ENCODE data around the gene GNAQ. TPM values are rescaled to one million over a fixed set of nuclear protein-coding genes. Genes with fewer than 3 reads are reported as not detected.
"Not testable (repeated sequence)": the region's sequence is repeated elsewhere in the genome, so short reads cannot be mapped to it uniquely, and the experiment has no call there.

The GNAQ gene
- polyA plus RNA-seq, 1 donor: 29.4 TPM

DNA sequence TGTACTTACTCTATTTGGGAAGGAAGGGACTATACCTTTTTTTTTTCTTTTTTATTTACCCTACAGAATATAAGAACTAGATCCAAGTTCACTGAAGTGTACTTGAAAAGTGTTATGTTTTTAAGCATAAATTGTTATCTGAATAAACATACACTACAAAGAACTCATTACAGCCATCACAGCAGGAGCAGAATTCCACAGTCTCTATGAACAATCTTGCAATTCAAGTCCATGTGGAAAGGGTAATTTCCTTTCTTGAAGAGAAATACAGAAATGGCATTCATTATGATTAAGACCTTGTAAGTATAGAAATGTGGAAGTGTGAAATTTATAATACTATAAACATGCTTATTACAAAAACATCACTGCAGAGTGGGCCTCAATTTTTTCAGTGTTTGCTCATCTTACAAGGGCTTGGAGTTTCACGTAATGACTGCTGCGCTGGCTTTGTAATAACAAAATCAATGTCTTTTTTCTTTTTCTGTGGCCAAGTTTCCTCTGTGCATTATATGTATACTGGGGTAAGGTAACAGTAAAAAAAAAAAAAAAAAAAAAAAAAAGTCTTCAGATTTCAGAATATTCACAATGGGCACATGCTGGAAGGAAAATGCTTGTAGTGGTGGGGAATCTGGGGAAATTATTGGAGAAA, 306.4 kb downstream of the GNAQ start:
- no peak for DNase-seq

DNA sequence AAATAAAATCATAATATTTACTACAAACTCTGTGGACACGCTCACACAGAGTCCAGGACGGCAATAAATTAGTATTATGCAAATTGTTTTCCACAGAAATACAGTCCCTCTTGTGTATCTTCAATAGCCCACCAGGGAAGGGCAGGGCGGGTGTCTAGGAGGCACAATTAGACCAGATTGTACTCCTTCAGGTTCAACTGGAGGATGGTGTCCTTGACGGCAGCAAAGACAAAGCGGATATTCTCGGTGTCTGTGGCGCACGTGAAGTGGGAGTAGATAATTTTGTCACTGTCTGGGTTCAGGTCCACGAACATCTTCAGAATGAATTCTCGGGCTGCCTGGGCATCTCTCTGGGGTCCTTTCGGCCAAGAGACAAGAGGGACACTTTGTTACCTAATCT, 310.5 kb downstream of the GNAQ start:
- not testable (repeated sequence) for DNase-seq

DNA sequence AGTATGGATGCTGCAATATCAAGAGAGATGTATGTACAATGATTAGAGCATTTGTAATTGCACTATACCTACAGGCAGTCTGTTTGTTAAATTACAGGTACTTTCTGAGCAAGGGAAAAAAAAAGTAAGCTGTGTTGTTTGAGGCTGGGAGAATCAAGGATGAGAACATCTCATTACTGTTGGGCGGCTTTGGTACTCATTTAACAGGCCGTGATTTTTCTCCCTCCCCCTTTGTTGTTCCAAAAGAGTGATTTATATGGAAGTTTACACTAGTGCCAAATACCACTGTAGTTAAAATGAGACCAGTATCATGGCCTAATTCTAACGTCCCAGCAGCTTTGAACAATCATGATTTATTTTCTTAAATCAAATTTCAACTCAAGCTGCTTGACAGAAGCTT, 312.3 kb downstream of the GNAQ start:
- DNase-seq: no peak

DNA sequence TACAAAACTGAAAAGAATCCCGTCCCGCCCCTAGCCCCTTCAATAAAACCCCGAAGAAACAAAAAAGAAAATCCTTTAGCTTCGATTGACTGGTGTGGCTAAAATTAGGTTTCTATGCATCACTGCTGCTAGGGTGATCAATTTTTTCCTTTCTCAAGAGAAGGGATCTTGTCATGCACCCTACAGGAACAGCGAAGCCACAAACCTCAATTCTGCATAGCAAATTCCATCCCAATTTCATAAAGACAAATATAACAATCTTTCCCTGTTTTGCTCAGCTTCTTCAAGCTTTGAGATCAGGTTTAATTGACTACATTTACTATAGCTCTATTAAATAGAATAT, 313.3 kb downstream of the GNAQ start:
- not testable (repeated sequence) for DNase-seq

DNA sequence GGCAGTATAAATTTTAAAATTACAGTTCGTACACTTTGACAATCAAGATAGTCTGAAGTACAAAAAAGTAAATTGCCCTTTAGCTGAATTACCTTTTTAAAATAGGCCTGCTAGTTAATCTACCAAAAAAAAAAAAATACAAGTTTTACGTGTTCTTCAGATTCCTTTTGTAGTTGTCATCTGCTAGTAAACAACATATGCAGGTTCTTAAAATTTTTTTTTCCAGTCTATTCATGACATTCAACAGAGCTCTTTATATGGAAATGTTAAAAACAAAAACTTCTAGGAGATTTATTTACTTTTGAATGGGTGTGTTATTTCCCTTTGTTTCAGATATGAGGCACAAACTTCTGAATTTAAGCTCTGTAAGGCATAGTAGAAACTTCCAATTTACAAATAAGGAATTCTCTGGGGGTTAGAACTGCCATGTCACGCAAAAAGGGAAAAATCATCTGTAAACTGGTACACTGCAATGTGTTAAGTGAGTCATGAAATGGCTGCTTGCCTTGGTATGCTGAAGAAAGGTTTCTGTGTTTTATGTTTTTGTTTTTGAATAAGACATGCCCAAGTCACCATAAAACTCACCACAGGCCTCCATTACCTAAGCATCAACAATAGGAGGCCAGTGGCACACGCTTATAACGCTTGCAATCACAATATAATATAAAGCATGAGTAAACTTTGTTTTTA, 313.9 kb downstream of the GNAQ start:
- not testable (repeated sequence) for DNase-seq

DNA sequence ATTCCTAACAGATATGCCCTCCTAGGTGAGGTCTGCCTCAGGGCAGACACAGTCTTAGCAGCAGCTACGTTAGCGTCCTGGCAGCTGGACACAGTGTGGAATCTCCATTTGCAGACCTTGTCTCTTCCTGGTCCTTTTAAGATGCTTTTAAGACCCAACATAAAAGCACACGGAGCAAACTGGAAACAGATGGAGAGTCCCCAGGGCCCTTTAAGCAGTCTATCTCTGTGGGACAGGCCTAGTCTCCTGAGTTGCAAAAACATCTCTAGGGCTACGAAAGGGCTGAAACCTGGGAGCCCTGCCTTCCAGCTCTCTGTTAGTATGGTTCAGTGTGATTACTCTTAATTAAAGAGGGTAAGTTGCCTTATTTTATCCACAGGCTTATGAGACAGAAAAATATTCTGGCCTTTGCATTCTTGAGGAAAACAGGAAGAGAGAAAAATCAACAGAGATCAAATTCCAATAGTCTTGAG, 317.5 kb downstream of the GNAQ start:
- no peak for DNase-seq

DNA sequence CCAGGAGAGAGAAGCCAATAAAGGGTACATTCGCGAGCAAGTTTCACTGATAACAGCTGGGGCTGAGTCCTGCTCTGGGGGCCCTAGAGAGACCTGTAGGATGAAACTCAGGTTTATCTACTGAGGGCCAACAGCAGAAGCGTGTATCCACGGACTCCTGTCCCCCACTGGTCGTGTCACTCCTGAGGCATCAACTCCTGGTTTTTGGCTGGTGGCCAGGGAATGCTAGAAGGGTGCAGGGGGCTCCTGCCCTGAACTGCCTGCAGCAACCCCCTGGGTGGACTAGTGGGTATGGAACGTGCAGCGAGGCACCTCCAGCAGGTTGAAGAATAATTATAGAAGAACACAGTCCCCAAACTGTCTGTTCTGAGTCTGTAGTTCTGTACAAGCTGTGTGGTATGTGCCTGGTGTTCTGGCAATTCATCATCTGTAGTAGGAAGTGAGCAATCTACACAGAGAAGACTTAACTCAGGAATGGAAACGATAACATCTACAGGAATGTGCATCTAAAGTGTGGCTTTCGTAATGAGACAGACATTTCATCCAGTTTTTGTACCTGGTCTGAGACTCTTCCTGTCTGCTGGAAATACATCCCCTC, 319.0 kb downstream of the GNAQ start:
- DNase-seq: no peak

DNA sequence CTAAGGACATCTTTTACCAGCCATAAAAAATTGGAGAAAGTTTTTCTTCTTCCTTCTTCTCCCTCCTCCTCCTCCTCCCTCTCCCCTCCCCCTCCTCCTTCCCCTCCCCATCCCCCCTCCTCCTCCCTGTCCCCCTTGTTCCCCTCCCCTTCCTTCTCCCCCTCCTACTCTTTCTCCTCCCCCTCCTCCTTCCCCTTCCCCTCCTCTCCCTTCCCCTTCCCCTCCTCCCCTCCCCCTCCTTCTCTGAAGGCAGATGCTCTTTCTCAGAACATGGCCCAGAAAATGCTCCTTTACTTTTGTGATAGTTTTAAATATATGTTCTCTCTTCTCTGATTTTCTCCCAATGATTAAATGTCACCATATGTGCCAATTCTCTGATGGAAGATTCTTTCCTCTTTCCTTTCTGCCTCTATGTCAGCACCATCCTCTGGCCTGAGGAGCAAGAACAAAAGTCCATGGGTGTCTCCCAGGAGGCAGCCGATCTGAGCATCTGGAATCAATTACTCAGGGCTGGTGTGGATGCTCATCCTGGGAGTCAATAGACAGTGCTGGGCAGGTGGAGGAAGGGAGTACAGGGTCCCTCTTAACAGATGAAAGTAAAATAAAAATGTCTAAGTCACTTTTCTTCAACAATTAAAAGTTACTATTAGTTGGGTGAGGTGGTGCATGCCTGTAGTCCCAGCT, 320.5 kb downstream of the GNAQ start:
- no peak for DNase-seq

DNA sequence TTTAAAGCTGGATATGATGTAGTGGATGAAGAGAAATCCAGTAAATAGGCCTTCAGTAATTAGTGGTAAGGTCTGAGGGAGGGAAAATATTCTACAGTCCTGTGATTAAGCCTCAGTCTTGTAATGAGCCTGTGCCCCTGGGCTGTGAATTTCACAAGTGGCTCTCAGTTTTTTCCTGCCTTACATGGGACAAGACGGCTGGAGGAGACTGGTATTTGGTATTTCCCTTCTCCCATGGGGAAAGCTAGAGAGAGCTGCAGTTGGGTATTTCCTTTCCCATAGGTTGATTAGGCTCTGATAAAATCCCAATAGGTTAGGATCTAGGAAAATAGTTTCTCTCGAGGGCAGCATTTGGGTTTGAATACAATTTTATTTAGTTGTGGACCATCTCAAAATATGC, 321.3 kb downstream of the GNAQ start:
- no peak for DNase-seq

DNA sequence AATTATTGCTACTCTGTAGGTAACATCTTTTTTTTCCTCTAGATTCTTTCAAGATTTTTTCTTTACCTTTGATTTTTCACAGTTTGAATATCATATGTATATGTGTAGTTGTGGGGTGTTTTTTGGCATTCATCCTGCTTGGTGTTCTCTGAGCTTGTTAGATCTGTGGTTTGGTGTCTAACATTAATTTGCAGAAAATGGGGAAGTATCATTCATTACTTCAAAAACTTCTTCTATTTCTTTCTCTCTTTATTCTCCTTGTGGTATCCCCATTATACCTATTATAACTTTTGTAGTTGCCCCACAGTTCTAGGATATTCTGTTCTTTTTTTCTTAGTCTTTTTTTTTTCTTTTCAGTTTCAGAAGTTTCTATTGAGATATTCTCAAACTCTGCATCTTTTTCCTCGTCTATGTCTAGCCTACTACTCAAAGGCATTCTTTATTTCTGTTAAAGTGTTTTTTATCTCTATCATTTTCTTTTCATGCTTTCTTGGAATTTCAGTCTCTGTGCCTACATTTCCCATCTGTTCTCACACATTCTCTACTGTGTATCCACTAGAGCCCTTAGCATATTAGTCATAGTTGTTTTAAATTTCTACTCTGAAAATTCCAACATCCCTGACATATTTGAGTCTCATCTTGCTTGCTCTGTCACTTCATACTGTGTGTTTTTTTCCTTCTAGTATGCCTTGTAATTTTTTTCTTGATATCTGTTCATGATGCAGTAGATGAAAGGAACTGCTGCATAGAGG, 323.4 kb downstream of the GNAQ start:
- DNase-seq: no peak

DNA sequence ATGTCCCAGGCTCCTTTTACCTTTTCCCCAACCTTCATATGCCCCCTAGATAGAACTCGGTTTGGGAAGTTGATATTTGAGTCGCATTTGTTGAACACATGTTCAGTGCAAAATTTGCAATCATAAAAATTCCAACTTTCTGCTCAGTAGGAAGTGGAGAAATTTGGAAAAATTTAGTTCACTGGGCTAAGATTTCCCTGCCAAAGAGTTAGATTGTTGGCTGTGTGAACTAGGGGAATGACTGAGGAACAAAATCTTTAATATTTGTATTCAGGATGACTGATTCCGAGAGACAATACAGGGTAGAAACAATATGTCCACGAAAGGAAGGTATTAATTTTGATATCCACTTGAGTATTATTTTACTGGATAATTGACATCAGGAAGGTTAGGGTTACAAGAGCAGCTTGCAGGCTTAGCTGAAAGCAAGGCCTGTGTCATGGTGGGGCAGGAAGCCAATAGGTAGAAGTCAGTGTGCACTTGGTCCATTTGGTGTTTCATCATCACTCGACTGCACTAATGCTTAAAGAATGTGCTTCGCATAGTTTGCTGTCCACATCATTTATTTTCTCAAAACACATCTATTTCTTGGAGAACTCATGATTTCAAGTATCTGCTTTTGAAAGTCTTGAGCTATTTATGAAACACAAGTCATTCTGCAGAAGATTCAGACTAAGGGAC, 324.1 kb downstream of the GNAQ start:
- peak; percentile 59 for DNase-seq

DNA sequence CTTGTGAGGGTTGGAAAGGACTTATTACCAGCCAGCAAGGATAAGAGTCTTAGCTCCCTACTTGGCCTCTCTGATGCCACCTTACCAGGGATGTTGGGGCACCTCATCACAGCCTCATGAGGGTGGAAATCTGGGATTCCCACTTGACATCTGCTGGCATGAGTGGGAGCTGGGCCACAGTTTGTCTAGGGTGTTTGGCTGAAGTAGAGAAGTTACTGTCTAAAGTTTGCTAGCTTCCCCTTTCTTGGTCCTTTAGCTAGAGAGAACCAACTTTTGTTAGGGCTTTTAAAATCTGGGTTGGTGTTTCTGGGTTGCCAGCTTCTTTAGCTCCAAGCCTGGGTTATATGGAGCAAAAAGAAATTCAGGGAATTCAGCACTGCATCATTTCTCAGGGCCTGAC, 326.0 kb downstream of the GNAQ start:
- no peak for DNase-seq

DNA sequence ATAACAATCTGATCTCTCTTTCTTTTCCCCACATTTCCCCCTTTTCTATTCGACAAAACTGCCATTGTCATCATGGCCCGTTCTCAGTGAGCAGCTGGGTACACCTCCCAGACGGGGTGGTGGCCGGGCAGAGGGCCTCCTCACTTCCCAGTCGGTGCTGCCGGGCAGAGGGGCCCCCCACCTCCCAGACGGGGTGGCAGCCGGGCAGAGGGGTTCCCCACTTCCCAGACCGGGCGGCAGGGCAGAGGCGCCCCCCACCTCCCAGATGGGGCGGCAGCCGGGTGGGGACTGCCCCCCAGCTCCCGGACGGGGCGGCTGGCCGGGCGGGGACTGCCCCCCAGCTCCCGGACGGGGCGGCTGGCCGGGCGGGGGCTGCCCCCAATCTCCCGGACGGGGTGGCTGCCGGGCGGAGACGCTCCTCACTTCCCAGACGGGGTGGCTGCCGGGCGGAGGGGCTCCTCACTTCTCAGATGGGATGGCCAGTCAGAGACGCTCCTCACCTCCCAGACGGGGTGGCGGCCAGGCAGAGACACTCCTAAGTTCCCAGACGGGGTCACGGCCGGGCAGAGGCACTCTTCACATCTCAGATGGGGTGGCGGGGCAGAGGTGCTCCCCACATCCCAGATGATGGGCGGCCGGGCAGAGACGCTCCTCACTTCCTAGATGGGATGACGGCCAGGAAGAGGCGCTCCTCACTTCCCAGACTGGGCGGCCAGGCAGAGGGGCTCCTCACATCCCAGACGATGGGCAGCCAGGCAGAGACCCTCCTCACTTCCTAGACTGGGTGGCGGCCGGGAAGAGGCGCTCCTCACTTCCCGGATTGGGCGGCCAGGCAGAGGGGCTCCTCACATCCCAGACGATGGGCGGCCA, 328.9 kb downstream of the GNAQ start:
- not testable (repeated sequence) for DNase-seq

DNA sequence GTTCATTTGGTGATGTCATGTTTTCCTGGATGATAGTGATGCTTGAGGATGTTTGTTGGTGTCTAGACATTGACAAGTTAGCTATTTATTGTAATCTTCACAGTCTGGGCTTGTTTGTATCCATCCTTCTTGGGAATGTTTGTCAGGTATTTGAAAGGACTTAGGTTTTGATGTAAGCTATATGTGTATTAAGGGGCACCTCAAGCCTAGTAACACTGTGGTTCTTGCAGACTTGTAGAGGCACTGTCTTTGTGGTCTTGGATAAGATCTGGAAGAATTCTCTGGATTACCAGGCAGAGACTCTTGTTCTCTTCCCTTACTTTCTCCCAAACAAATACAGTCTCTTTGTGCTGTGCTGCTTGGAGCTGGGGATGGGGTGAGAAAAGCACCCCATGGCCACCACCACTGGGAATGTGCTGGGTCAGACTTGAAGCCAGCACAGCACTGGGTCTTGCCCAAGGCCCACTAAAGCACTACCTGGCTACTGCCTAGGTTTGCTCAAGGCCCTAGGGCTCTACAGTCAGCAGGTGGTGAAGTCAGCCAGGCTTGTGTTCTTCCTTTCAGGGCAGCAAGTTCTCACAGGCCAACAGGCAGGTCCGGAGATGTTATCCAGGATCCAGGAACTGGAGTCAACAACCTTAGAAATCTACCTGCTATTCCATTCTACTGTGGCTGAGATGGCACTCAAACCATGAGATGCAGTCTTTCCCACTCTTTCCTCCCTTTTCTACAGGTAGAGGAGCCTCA, 334.2 kb downstream of the GNAQ start:
- no peak for DNase-seq

DNA sequence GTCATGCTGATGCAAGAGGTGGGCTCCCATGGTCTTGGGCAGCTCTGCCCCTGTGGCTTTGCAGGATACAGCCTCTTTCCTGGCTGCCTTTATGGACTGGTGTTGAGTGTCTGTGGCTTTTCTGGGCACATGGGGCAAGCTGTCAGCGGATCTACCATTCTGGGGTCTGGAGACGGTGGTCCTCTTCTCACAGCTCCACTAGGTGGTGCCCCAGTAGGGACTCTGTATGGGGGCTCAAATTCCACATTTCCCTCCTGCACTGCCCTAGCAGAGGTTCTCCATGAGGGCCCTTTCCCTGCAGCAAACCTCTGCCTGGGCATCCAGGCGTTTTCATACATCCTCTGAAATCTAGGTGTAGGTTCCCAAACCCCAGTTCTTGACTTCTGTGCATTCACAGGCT, 340.9 kb downstream of the GNAQ start:
- not testable (repeated sequence) for DNase-seq

DNA sequence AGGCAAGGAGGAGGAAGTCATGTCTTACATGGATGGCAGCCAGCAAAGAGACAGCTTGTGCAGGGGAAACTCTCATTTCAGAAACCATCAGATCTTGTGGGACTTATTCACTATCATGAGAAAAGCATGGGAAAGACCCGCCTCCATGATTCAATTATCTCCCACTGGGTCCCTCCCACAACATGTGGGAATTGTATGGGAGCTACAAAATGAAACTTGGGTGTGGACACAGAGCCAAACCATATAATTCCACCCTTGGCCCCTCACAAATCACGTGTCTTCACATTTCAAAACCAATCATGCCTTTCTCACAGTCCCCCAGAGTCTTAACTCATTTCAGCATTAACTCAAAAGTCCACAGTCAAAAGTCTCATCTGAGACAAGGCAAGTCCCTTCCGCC, 341.5 kb downstream of the GNAQ start:
- DNase-seq: not testable (repeated sequence)

DNA sequence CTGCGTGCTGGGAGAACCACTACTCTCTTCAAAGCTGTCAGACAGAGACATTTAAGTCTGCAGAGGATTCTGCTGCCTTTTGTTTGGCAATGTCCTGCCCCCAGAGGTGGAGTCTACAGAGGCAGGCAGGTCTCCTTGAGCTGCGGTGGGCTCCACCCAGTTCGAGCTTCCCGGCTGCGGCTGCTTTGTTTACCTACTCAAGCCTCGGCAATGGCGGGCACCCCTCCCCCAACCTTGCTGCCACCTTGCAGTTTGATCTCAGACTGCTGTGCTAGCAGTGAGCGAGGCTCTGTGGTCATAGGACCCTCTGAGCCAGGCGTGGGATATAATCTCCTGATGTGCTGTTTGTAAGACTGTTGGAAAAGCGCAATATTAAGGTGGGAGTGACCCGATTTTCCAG, 343.9 kb downstream of the GNAQ start:
- DNase-seq: not testable (repeated sequence)

DNA sequence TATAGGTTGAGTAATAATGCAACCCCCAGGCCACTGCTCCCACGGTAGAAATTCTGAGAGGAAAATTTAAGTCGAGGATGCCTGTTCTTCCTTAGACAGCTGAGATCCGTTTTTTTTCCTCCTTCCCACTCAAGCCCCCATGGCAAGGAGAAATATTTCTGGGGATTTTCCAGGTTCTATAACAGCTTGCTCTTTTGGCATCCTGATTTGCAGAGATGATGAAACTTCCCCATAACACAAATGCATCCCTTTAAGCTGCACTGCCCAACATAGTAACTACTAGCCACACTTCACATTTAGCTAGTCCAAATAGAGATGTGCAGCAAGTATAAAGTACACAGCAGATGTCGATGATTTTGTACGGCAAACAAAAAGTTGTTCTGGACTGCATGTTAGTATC, 351.0 kb downstream of the GNAQ start:
- DNase-seq: no peak

DNA sequence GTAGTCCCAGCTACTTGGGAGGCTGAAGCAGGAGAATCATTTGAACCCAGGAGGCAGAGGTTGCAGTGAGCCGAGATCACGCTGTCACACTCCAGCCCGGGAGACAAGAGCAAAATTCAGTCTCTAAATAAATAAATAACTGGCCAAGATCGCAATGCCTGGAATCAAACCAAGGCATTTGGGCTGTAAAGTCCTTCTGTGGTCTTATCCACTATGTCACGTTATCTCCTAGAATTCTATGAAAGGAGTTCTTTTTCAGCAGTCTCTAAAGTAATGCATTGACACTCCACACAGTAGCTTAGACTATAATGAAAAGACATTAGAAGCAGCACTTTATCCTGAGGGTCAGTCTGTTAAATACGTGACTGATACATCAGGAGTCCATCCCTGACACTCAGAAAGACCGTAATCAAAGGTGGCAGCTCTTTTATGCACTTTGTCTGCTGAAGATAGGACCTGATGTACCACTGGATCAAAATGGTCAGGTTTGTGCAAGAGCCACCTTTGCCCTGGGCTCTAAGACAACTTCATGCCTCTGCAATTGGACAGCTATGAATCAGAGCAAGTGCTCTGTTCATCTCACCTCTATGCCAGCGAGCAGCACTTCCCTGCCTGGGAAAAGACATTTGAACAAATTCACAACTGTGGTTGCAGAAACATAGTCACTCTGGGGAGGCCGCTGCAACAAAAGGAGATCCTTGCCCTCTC, 351.8 kb downstream of the GNAQ start:
- no peak for DNase-seq

DNA sequence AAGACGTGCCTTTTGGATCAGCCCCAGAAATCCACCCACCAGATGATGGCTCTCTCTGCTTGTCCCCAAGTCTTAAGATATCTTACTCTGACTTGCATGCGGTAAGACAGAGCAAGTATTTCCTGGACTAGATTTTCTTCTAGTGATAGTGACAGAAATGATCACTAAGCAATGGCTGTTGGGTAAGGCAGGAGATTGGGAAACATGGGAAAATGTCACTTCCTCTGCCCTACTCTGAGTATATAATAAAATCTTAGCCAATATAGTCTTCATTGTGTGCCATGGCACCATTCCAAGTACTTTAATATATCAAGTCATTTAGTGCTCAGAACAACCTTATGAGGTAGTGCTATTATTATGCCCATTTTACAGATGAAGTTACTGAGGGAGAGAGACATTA, 352.5 kb downstream of the GNAQ start:
- no peak for DNase-seq
